NCI-H187 (cell line): ENCODE data around the gene LGALS7.

ENCODE experiments used
- DNase-seq, 2 experiments: peaks; one replicate each; lab custom pipeline; 2025; lab: John Stamatoyannopoulos, UW

Gene LGALS7

GRCh38 chr19:38739440-38740256 lies 33.7 kb downstream of the LGALS7 start:
- DNase-seq, result no peak

DNA sequence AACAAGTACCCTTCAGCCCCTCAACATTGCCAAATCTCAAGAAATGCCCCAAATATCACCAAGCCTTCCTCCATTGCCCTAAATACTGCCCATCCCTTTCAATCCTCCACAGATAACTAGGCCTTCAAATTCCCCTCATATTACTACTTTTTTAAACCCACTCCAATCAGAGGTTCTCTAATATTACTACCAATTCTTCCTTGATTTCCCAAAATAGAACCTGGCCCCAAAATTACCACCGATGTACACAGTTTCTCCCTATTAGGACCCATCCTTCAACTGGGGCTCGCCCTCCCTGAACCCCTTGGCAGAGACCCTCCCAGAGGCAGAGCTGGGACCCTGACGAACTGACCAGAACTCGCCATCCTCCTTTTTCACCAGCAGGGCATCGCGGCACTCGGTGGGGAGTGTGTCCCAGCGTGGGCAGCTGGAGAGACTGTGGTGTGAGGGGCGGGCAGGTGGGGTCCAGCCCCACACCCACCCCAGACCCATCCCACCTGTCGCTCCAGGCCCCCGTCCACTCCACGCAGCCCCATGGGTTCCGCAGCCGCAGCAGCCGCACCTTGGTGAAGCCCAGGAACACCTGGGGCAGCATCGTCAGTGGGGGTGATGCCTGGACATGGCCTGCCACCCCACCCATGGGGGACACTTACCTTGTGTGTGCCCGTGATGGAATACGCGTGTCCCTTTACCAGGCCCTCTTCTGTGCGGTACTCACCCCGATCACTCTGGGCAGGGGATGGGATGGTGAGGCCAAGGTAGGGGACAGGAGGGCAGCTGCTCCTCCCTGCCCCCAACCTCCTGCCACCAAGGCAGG lies 35.2 kb downstream of the LGALS7 start:
- no peak for DNase-seq

DNA sequence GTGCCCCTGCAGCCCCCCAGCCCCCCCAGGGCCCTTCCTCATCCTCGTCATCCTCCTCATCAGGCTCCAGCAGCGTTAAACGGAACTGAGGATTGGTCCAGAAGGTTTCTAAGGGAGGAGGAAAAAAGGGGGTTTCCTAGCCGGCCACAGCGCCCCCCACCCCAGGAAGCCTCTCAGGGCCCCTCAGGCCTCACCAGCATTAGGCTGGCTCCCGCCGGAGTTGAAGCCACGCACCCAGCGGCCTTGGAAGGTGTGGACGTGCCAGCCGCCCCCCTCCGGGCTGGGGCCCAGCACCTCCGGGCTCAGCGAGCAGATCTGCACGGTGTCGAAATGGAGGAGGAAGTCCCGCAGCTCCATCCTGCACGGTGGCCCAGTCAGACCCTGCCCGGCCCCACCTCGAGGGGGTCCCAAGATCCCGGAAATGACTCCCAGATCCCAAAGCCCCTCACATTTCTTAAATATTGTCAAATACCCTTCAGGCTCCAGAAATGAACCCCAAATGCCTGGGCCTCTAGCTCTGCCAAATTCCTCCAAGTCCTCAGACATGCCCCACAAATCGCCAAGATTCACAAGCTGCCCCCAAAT lies 35.9 kb downstream of the LGALS7 start:
- DNase-seq, result no peak

- no peak for DNase-seq
Measured at GRCh38 chr19:38736413-38737280, 36.7 kb downstream of the LGALS7 start.

DNA sequence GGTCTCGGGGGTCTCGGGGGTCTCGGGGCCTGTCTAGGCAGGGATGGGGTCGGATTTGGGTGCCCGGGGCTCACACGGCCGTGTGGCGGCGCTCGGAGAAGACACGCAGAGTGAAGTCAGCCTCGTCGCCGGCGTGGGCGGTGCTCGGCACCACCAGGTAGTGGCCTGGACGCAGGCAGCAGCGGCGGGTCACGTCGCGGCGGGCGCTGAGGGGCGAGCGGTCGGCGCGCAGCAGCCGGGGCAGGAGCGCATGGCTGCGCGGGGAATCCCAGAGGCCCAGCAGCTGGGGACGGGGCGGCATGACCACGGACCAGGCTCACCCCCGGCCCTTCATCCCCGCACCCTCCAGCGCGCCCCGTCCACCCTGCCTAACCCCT lies 37.3 kb downstream of the LGALS7 start:
- no peak for DNase-seq

GRCh38 chr19:38735257-38735686 lies 38.0 kb downstream of the LGALS7 start:
- DNase-seq, result no peak

DNA sequence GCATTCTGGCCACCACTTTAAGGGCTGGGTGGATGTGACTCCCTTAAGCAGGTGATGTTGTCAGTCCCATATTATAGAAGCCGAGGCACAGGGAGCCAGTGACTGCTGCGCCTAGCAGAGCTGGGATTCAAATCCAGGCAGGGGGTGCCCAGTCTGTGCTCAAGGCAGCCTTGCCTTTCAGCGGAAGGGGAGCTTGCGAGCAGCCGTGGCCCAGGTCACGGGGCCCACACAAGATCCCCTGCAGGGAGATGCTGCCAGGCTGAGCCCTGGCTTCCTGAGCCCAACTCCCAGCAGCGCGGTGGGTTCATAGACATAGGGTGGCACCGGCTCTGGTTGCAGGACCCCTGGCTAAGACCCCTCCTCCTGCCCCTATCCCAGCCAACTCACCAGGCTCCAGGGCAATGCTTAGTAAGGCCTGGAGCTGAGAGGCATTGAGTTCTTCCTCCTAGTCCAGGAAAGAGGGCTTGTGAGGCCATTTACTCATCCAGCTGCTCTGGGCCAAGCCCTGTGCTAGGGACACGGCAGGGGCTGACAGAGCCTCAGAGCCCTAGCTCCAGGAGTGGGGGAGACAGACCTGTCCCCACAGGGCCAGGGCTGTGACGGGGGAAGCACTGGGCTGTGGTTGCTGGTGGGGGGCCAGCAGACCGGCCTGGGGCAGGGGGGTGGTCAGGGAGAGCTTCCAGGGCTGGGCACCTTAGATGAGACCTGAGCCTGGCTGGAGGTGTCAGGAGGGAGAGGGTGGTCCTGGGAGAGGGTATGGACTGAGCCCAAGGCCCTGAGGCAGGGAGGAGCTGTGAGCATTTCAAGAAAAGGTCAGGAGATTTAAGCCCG lies 38.7 kb downstream of the LGALS7 start:
- DNase-seq, result no peak

GRCh38 chr19:38734176-38734425 lies 39.2 kb downstream of the LGALS7 start:
- no peak for DNase-seq

GRCh38 chr19:38733493-38734175 lies 39.7 kb downstream of the LGALS7 start:
- DNase-seq, result no peak

DNA sequence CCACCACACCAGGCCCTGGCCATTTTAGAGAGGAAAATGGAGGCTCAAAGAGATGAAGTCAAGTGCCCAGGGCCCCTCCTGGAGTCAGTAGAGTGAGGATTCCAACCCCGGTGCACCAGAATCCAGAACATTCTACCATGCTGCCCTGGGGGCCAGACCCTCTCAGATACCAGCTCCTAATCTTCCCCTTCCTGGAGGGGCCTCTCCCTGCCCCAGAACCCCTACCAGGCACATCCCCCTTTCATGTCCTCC lies 40.1 kb downstream of the LGALS7 start:
- DNase-seq, result no peak

DNA sequence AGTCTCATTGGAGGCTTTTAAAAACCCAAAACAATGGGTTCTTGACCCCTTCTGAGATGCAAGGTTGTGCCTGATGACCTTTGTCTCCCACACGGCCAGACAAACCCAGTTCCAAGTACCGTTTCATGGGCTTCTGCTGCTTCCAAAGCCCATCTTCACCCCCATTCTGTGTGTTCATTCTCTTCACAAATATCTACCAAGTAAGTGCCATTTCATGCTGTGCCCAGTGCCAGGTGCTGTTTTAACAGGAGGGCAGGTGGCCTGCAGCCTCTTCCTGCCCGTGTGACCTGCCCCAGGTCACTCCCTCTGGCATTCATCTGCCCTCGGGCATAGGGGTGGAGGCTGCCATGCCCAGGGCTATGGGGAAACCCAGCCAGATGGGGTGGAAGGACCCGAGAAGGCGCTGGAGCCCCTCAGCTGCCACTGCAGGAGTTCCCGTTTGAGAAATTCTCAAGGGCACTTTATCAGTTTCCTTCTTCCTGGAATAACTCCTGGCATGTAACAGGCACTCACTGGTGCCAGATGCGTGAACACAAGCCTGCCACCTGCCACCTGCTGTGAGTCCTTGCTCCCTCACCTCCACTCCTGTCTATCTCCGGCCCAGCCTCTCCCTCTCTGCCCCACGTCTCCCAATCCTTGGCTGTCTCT lies 41.5 kb downstream of the LGALS7 start:
- DNase-seq, result no peak

DNA sequence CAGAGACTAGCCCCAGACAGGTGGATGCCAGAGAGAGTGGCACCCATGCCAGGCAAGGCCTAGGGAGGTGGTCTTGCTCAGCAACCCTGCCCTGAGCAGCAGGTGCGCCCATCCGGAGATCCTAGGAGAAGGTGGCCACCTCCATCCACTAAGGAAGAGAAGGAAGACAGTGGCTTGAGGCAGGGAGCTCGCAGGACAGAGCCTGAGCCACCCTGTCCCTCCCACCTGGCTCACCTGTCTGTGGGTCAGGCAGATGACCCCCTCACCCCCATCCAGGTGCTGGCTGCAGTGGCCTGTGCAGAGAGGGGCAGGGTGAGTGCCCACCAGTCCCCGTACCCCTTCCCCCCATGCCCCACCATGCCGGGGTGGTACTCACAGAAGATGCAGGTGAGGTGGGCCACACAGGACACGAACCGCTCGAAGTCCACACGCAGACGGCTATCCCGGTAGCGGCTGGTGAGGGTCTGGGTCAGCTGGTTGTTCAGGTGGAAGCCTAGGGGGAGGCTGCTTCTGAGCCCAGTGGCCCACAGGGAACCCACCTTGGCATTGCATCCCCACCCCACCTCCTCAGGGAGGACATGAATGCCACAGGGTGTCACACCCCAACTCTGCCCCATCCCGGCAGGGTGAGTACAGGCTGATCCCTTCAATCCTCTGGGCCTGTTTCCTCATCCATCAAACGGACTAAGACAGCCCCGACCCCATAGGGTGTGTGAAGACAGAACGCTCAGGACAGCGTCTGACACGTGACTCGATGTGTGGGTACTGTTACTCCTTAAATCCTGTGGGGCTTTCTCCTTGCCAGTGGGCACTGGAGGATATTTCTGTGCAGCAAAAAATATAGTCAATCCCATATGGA lies 42.4 kb downstream of the LGALS7 start:
- DNase-seq, result no peak

- no peak for DNase-seq
Measured at GRCh38 chr19:38730470-38730730, 42.9 kb downstream of the LGALS7 start.

- DNase-seq, result peak; percentile 15 to 40
Measured at GRCh38 chr19:38729653-38730469, 43.5 kb downstream of the LGALS7 start.

- no peak for DNase-seq
Measured at GRCh38 chr19:38728752-38729541, 44.4 kb downstream of the LGALS7 start.

DNA sequence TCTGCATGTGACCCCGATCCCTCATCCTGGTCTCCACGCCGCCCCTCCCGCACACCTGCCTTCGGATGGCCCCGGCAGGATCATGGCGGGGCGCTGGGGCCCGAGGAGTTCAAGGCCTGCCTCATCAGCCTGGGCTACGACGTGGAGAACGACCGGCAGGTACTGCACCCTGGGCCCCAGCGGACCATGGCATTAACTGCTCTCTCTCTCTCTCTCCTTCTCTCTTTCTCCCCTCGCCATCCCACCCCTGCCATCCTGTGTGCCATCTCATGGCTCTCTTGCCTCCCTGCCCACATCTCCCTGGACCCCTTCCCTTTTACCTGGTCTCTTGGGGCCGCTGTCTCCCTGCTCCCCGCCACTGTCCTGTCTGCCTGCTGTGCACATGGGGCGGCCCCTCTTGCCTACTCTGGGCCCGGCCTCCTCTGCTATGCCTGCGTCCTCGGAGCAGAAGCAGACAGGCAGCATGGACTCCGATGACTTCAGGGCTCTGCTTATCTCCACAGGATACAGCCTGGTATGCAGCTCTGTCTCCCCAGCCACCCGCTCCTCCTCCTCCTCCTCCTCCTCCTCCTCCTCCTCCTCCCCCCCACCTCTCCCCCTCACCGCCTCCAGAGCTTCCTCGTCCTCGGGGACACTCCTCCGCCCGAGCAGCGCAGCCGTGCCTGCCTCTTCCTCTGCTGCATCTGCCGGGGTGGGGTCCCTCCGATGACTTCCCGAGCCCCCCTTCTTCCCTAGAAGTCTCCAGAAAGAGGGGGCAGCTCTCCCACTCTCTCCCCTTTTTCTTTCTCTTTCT lies 45.3 kb downstream of the LGALS7 start:
- no peak for DNase-seq

DNA sequence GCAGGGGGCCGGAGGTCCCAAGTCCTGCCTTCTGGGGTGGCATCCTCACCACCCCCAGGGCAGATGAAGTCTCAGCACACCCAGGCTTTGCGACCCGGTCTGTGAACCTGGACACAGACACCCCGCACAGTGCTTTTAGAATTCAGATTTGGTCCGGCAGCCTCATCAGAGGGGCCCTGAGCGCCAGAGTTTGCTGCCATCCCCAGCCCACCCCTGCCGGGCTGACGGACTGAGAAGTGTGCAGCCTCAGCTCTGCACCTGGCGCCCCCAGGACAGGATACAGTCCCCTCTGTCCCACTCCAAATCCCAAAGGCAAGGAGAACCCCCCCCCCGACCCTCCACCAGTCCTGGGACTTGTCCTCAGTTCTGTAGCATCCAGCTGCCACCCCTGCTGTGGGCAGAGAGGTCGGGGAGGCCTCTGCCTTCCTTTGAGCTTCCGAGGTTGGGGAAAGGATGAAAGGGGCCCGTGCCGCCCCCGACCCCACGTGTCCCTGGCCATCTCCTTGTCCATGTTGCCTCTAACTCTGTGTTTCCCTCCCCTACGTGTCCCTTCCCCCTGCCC lies 45.9 kb downstream of the LGALS7 start:
- DNase-seq, result no peak
